T-helper 17 cell (primary cell): ENCODE results near the gene LGALS3BP. TPM values are rescaled to one million over a fixed set of nuclear protein-coding genes. Genes with fewer than 3 reads are reported as not detected.
"Not testable (repeated sequence)": the region's sequence is repeated elsewhere in the genome, so short reads cannot be mapped to it uniquely, and the experiment has no call there.

ENCODE experiments used
- ATAC-seq: fragments of 150-1000 bp; cut with Tn5 transposase; 2 replicates; pipeline ENCODE4 v1.10.0; 2021; ENCODE audit warnings: mild to moderate bottlenecking, moderate library complexity
- DNase-seq, 3 donors: peaks; one replicate each; pipeline versions ENCODE4 v3.0.0 to v3.0.0-alpha.2; 2020 to 2021
- H3K9me3 ChIP-seq: one replicate; pipeline ENCODE4 v1.7.0; 2013; ENCODE audit warnings: low read length, mild to moderate bottlenecking; ENCODE audit not compliant: control insufficient read depth, poor library complexity, severe bottlenecking
- H3K27ac Mint-ChIP-seq: one replicate; pipeline ENCODE4 v1.8.0; 2022; ENCODE audit warnings: mild to moderate bottlenecking, moderate library complexity, mixed read lengths
- H3K27me3 Mint-ChIP-seq: one replicate; pipeline ENCODE4 v1.8.0; 2022; ENCODE audit warnings: mixed read lengths
- H3K36me3 Mint-ChIP-seq: one replicate; pipeline ENCODE4 v1.8.0; 2022; ENCODE audit warnings: low read depth, mixed read lengths
- H3K4me1 Mint-ChIP-seq: one replicate; pipeline ENCODE4 v1.8.0; 2022; ENCODE audit warnings: mild to moderate bottlenecking, mixed read lengths
- H3K4me3 Mint-ChIP-seq: one replicate; pipeline ENCODE4 v1.8.0; 2022; ENCODE audit warnings: mild to moderate bottlenecking, moderate library complexity, mixed read lengths
- total RNA-seq, 4 donors: library from RNA in 2 of 4; stranded (reverse) in 2 of 4; gene quantifications; one replicate each; pipeline ENCODE4 v1.2.3 and lab custom pipeline; 2022 to 2026

The LGALS3BP gene
- total RNA-seq, 2 donors from 2014 or later, result 31.7 to 45.2 TPM

DNA sequence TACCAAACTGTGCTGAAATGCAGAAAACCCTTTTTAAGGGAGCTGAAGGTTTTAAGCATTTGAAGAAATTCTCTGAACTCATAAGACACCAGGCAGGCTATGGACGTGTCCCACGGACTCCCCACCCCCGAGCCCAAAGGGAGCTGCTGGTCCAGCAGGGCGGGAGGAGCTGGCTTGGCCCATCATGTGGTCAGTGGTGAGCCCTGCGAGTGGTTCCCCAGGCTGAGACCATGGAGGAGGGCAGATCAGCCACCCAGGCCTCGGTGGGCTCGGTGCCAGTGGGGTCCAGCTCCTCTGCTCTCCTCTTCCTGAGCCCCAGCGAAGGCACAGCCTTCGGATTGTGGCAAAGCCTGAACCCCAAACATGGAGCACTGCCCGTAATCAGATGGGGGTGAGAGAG is 27.0 kb downstream of the LGALS3BP start:
- Mint-ChIP-seq H3K27ac (no peak overlapping the region), H3K4me1 (no peaks in the 10 kb centered on the region), H3K36me3 (no peaks in the 10 kb centered on the region), H3K27me3 (peaks cover 32% of the 10 kb centered on the region), H3K4me3 (no peak overlapping the region)
- DNase-seq (no peak), ATAC-seq (no peak)
- H3K9me3 ChIP-seq, result peaks cover 10% of the 10 kb centered on the region

- Mint-ChIP-seq H3K4me3 (no peak overlapping the region), H3K4me1 (no peaks in the 10 kb centered on the region), H3K27me3 (peaks cover 28% of the 10 kb centered on the region), H3K36me3 (no peaks in the 10 kb centered on the region), H3K27ac (no peak overlapping the region)
- ATAC-seq (no peak), DNase-seq (no peak)
- H3K9me3 ChIP-seq, result peaks cover 10% of the 10 kb centered on the region
These were observed 27.7 kb downstream of the LGALS3BP start for GRCh38 chr17:78951967-78952551.

GRCh38 chr17:78950870-78951269 is 28.9 kb downstream of the LGALS3BP start:
- no peak for ATAC-seq
- Mint-ChIP-seq H3K4me3 (no peak overlapping the region), H3K27me3 (peaks cover 34% of the 10 kb centered on the region), H3K27ac (no peak overlapping the region), H3K36me3 (no peaks in the 10 kb centered on the region), H3K4me1 (no peaks in the 10 kb centered on the region)
- H3K9me3 ChIP-seq, result peaks cover 10% of the 10 kb centered on the region
- DNase-seq, result no peak

DNA sequence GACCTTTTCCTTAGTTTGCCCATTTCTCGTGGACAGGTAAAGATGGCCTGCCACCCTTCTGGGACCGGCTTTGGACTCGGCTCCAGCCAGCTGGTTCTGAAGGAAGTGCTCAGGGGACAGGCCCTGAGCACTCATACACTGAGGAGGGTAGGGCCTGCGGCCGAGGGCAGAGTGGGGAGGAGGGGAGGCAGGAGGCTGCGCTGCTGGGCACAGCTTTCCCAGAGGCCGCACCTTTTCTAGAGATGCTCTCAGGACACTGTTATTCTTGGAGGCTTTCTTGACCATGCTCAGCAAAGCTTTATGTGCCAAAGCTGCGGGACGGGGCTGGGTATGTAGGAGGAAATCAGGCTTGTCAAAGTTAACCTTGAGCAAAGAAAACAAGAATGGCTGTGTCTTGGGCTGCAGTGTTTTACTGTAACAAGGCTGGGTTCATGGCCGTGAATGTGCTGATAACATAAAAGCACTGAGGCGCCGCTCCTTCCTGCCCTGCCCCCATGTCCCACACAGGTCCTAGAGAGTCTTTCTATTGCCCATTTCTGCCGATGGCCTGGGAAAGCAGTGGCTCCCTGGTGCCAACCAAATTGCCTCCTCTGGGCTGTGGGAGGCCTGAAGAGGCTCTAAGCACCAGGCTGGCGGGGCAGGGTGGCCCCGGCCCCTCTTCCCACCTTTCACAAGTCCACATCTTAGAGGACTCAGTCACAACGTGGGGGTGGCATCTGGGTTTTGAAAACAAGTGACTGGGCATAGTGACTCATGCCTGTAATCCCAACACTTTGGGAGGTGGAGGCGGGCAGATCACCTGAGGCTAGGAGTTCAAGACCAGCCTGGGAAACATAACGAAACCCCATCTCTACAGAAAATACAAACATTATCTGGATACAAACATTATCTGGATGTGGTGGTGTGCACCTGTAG is 32.2 kb downstream of the LGALS3BP start:
- Mint-ChIP-seq H3K4me1 (no peaks in the 10 kb centered on the region), H3K27me3 (peaks cover 22% of the 10 kb centered on the region), H3K36me3 (no peaks in the 10 kb centered on the region), H3K4me3 (no peak overlapping the region), H3K27ac (no peak overlapping the region)
- peaks cover 10% of the 10 kb centered on the region for H3K9me3 ChIP-seq
- DNase-seq (no peak), ATAC-seq (no peak)

DNA sequence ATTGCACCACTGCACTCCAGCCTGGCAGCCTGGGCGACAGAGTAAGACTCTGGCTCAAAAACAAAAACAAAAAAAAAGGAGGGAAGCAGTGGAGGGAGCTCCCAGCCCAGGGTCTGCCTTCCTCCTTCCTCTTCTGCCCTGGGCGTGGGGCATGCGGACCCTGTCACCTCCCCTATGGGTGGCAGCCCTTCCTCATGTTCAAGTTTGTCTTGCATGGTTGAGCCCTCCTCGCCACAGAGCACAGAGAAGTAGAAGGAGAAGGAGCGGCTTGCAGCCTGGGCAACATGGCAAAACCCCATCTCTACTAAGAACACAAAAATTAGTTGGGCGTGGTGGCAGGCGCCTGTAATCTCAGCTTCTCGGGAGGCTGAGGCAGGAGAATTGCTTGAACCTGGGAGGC is 33.1 kb downstream of the LGALS3BP start:
- Mint-ChIP-seq H3K4me3 (no peak overlapping the region), H3K4me1 (no peaks in the 10 kb centered on the region), H3K27ac (no peak overlapping the region), H3K36me3 (no peaks in the 10 kb centered on the region), H3K27me3 (peaks cover 18% of the 10 kb centered on the region)
- no peak for ATAC-seq
- DNase-seq, result no peak
- H3K9me3 ChIP-seq, result peaks cover 10% of the 10 kb centered on the region

DNA sequence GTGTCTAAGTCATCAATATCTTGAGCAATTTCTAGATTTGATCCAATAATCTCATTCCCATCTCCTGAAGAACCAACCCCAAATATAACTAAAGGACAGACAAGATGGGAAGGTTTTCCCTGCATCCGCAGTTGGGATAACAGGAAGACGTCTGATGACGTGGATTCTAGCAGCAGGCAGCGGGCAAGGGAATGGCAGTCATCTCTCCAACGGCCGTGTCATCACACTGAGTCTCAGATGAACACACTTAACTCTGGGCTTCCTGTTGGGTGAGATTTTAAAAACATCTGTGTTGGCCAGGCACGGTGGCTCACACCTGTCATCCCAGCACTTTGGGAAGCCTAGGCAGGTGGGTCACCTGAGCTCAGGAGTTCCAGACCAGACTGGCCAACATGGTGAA is 33.6 kb downstream of the LGALS3BP start:
- H3K4me1 Mint-ChIP-seq, result no peaks in the 10 kb centered on the region
- H3K27me3 Mint-ChIP-seq, result peaks cover 18% of the 10 kb centered on the region
- no peak overlapping the region for H3K4me3 Mint-ChIP-seq
- H3K36me3 Mint-ChIP-seq, result no peaks in the 10 kb centered on the region
- no peak overlapping the region for H3K27ac Mint-ChIP-seq
- peaks cover 9% of the 10 kb centered on the region for H3K9me3 ChIP-seq
- DNase-seq (no peak), ATAC-seq (no peak)

GRCh38 chr17:78945455-78945854 is 34.3 kb downstream of the LGALS3BP start:
- H3K4me3 Mint-ChIP-seq, H3K36me3 Mint-ChIP-seq, ATAC-seq, H3K9me3 ChIP-seq, H3K27ac Mint-ChIP-seq, H3K4me1 Mint-ChIP-seq, DNase-seq: not testable (repeated sequence)
- peaks cover 18% of the 10 kb centered on the region for H3K27me3 Mint-ChIP-seq

GRCh38 chr17:78944956-78945355 is 34.8 kb downstream of the LGALS3BP start:
- no peaks in the 10 kb centered on the region for H3K36me3 Mint-ChIP-seq
- H3K9me3 ChIP-seq, result no peaks in the 10 kb centered on the region
- no peak for DNase-seq
- H3K27ac Mint-ChIP-seq, result no peak overlapping the region
- peaks cover 18% of the 10 kb centered on the region for H3K27me3 Mint-ChIP-seq
- H3K4me3 Mint-ChIP-seq, result no peak overlapping the region
- no peak for ATAC-seq
- no peaks in the 10 kb centered on the region for H3K4me1 Mint-ChIP-seq

GRCh38 chr17:78944026-78944425 is 35.7 kb downstream of the LGALS3BP start:
- Mint-ChIP-seq H3K36me3 (no peaks in the 10 kb centered on the region), H3K27me3 (peaks cover 18% of the 10 kb centered on the region), H3K27ac (no peak overlapping the region), H3K4me1 (no peaks in the 10 kb centered on the region), H3K4me3 (no peak overlapping the region)
- no peaks in the 10 kb centered on the region for H3K9me3 ChIP-seq
- ATAC-seq (no peak), DNase-seq (no peak)

- no peaks in the 10 kb centered on the region for H3K9me3 ChIP-seq
- no peaks in the 10 kb centered on the region for H3K4me1 Mint-ChIP-seq
- H3K36me3 Mint-ChIP-seq, result no peaks in the 10 kb centered on the region
- H3K27ac Mint-ChIP-seq, result no peak overlapping the region
- DNase-seq (no peak), ATAC-seq (no peak)
- peaks cover 6% of the 10 kb centered on the region for H3K27me3 Mint-ChIP-seq
- H3K4me3 Mint-ChIP-seq, result no peak overlapping the region
These were observed 39.0 kb downstream of the LGALS3BP start for GRCh38 chr17:78940708-78941107.

GRCh38 chr17:78940258-78940657 is 39.5 kb downstream of the LGALS3BP start:
- H3K9me3 ChIP-seq, result no peaks in the 10 kb centered on the region
- Mint-ChIP-seq H3K27ac (no peak overlapping the region), H3K4me3 (no peak overlapping the region), H3K36me3 (no peaks in the 10 kb centered on the region), H3K27me3 (peaks cover 6% of the 10 kb centered on the region), H3K4me1 (no peaks in the 10 kb centered on the region)
- ATAC-seq (no peak), DNase-seq (no peak)

DNA sequence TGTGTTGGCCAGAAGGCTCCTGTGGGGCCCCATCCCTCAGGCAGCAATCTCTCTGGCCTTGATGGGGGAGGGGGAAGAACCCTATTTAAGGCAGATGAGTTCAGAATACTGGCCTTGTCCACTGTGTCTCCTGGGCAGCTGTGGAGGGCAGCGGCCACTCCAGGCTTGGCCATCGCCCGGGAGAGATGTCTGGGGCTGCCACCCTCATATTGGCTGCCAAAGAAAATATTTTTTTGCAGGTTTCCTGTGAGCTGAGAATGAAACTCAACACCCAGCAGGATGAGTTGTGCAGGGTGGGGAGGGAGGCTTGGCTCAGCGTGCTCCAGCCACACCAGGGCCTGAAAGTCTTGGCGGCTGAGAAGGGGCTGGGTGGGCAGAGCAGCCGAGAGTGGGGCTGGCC is 40.1 kb downstream of the LGALS3BP start:
- no peak overlapping the region for H3K27ac Mint-ChIP-seq
- H3K4me1 Mint-ChIP-seq, result no peaks in the 10 kb centered on the region
- DNase-seq (no peak), ATAC-seq (no peak)
- peaks cover 6% of the 10 kb centered on the region for H3K27me3 Mint-ChIP-seq
- no peaks in the 10 kb centered on the region for H3K36me3 Mint-ChIP-seq
- no peak overlapping the region for H3K4me3 Mint-ChIP-seq
- no peaks in the 10 kb centered on the region for H3K9me3 ChIP-seq

GRCh38 chr17:78937561-78937960 is 42.2 kb downstream of the LGALS3BP start:
- H3K4me1 Mint-ChIP-seq, result peaks cover 7% of the 10 kb centered on the region
- no peaks in the 10 kb centered on the region for H3K27me3 Mint-ChIP-seq
- H3K9me3 ChIP-seq, result no peaks in the 10 kb centered on the region
- no peak for ATAC-seq
- H3K36me3 Mint-ChIP-seq, result no peaks in the 10 kb centered on the region
- H3K4me3 Mint-ChIP-seq, result no peak overlapping the region
- H3K27ac Mint-ChIP-seq, result no peak overlapping the region
- DNase-seq, result no peak
